OCI-LY3 (cell line): ENCODE results near the gene PFKFB3.

Source experiments
- H2AFZ ChIP-seq: fragments of 200-600, 300-600 bp; shearing (Covaris generic); 2 replicates; pipeline ENCODE4 v1.6.0; 2014; ENCODE audit warnings: antibody characterized with exemption, low read depth, low read length
- H3K27ac ChIP-seq: fragments of 200-600, 300-600 bp; sonication (generic); 2 replicates; pipeline ENCODE4 v1.5.1; 2014; ENCODE audit warnings: mild to moderate bottlenecking, low read length, moderate library complexity, mixed read lengths
- H3K27me3 ChIP-seq: fragments of 200-600, 300-600 bp; sonication (generic); 2 replicates; pipeline ENCODE4 v1.6.1; 2014; ENCODE audit warnings: low read depth, low read length, mixed read lengths
- H3K36me3 ChIP-seq: fragments of 200-600, 300-600 bp; sonication (generic); replicated peaks from 2 replicates; pipeline ENCODE3; 2014; ENCODE audit warnings: low read depth, low read length, mixed read lengths
- H3K4me1 ChIP-seq: fragments of 300-600, 200-600 bp; sonication (generic); 2 replicates; pipeline ENCODE4 v1.6.1; 2014; ENCODE audit warnings: low read length, mixed read lengths
- H3K4me2 ChIP-seq: fragments of 200-600, 300-600 bp; sonication (generic); 2 replicates; pipeline ENCODE4 v1.6.1; 2014; ENCODE audit warnings: low read length, mixed read lengths
- H3K4me3 ChIP-seq: fragments of 300-600, 200-600 bp; sonication (generic); 2 replicates; pipeline ENCODE4 v1.5.1; 2014; ENCODE audit warnings: antibody characterized with exemption, mild to moderate bottlenecking, low read length, moderate library complexity
- H3K79me2 ChIP-seq: fragments of 300-600, 200-600 bp; shearing (Covaris generic); 2 replicates; pipeline ENCODE4 v1.6.1; 2014; ENCODE audit warnings: mild to moderate bottlenecking, low read length, mixed read lengths
- H3K9ac ChIP-seq: fragments of 300-600, 200-600 bp; shearing (Covaris generic); 2 replicates; pipeline ENCODE4 v1.6.0; 2014; ENCODE audit warnings: mild to moderate bottlenecking, low read length, moderate library complexity
- H3K9me3 ChIP-seq: fragments of 200-600, 300-600 bp; shearing (Covaris generic); 2 replicates; pipeline ENCODE4 v1.6.1; 2014; ENCODE audit warnings: low read length, mixed read lengths; ENCODE audit not compliant: insufficient read depth
- H4K20me1 ChIP-seq: fragments of 200-600, 300-600 bp; sonication (generic); 2 replicates; pipeline ENCODE4 v1.6.1; 2016; ENCODE audit warnings: low read length, mixed read lengths; ENCODE audit not compliant: insufficient read depth
- EZH2phosphoT487 ChIP-seq: fragments of 200-600 bp; shearing (Covaris generic); IDR thresholded peaks from 2 replicates; pipeline ENCODE4 v1.6.1; 2018; ENCODE audit warnings: antibody characterized with exemption, mixed run types, low read depth
- TF ChIP-seq, protein P1 (sequence below): fragments of 200-600, 300-600 bp; sonication (generic); IDR thresholded peaks from 2 replicates; pipeline ENCODE4 v1.5.1; 2014; ENCODE audit warnings: antibody characterized with exemption, low read length, low read depth

The PFKFB3 gene

DNA sequence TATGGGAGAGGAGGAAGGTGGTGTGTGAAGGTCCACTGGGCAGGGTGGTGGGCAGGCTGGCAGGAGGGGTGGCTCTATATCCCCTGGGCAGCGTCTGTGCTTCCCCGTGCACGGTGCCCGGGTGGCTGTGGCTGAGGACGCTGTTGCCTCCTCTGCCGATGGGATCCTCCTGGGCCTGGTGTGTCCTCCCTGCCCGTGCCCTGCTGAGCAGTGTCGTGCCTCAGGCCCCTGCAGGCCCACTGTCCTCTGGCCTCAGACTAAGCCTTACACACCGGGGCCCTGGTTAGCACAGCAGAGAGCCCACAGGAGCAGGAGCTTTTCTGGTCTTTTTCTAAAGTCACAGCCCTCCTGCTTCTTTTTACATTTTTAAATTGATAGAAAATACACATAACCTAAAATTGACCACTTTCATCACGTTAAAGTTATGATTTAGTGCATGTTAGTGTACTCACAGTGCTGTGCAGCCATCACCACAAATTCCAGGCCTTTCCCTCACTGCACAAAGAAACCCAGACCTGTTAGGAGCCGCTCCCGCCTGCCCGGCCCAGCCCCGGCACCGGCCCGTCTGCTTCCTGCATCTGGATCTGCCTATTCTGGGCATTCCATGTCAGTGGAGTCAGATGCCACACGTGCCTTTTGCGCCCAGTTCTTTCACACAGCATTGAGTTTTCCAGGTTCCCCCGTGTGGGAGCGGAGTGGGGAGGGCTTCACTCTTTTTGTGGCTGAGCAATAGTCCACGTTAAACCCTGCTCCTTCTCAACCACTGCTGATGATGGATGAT is 19.4 kb downstream of the PFKFB3 start:
- Histone ChIP-seq H3K9ac (no peak overlapping the region), H3K36me3 (peaks cover 22% of the 10 kb centered on the region), H4K20me1 (no peaks in the 10 kb centered on the region), H3K79me2 (no peaks in the 10 kb centered on the region), H3K4me3 (no peak overlapping the region), H3K4me2 (no peak overlapping the region), H3K9me3 (no peaks in the 10 kb centered on the region), H3K27ac (no peak overlapping the region), H2AFZ (no peak overlapping the region), H3K27me3 (no peaks in the 10 kb centered on the region), H3K4me1 (no peaks in the 10 kb centered on the region)
- no peak for TF ChIP-seq EZH2phosphoT487
- TF ChIP-seq, protein P1, sequence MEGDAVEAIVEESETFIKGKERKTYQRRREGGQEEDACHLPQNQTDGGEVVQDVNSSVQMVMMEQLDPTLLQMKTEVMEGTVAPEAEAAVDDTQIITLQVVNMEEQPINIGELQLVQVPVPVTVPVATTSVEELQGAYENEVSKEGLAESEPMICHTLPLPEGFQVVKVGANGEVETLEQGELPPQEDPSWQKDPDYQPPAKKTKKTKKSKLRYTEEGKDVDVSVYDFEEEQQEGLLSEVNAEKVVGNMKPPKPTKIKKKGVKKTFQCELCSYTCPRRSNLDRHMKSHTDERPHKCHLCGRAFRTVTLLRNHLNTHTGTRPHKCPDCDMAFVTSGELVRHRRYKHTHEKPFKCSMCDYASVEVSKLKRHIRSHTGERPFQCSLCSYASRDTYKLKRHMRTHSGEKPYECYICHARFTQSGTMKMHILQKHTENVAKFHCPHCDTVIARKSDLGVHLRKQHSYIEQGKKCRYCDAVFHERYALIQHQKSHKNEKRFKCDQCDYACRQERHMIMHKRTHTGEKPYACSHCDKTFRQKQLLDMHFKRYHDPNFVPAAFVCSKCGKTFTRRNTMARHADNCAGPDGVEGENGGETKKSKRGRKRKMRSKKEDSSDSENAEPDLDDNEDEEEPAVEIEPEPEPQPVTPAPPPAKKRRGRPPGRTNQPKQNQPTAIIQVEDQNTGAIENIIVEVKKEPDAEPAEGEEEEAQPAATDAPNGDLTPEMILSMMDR = no peak

- H3K4me2 ChIP-seq = no peak overlapping the region
- no peak overlapping the region for H2AFZ ChIP-seq
- no peaks in the 10 kb centered on the region for H3K4me1 ChIP-seq
- no peak overlapping the region for H3K27ac ChIP-seq
- no peaks in the 10 kb centered on the region for H3K9me3 ChIP-seq
- H3K36me3 ChIP-seq = peaks cover 17% of the 10 kb centered on the region
- no peaks in the 10 kb centered on the region for H3K27me3 ChIP-seq
- no peaks in the 10 kb centered on the region for H3K79me2 ChIP-seq
- H3K4me3 ChIP-seq = no peak overlapping the region
- TF ChIP-seq, protein P1 = no peak
- no peak for TF ChIP-seq EZH2phosphoT487
- no peak overlapping the region for H3K9ac ChIP-seq
- no peaks in the 10 kb centered on the region for H4K20me1 ChIP-seq
Measured at GRCh38 chr10:6222755-6223154, 20.0 kb downstream of the PFKFB3 start.

DNA sequence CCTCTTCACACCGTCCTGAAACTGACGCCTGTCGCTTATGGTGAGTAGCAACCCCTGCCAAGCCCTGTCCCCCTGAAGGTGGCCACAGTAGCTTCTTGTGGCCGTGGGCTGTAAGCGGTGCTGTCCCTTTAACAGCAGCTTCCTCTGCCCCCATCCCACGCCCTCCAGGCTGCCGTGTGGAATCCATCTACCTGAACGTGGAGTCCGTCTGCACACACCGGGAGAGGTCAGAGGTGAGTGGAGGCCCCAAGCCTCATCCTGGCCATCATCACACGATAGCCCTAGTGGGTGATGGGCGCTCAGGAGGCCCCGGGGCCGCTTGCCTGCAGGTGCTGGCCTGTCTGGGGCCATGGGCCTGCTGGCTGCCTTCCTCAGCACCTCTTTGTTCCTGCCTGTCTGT is 21.2 kb downstream of the PFKFB3 start:
- Histone ChIP-seq H3K4me2 (no peak overlapping the region), H3K27ac (no peak overlapping the region), H2AFZ (no peak overlapping the region), H3K79me2 (no peaks in the 10 kb centered on the region), H3K36me3 (peaks cover 16% of the 10 kb centered on the region), H3K4me1 (no peaks in the 10 kb centered on the region), H3K9ac (no peak overlapping the region), H4K20me1 (no peaks in the 10 kb centered on the region), H3K9me3 (no peaks in the 10 kb centered on the region), H3K4me3 (no peak overlapping the region), H3K27me3 (no peaks in the 10 kb centered on the region)
- no peak for TF ChIP-seq EZH2phosphoT487
- TF ChIP-seq, protein P1 = no peak

GRCh38 chr10:6224781-6225180 is 22.0 kb downstream of the PFKFB3 start:
- H2AFZ ChIP-seq = no peak overlapping the region
- H3K4me1 ChIP-seq = no peaks in the 10 kb centered on the region
- no peak overlapping the region for H3K27ac ChIP-seq
- no peaks in the 10 kb centered on the region for H3K79me2 ChIP-seq
- no peak overlapping the region for H3K9ac ChIP-seq
- H3K27me3 ChIP-seq = no peaks in the 10 kb centered on the region
- H3K36me3 ChIP-seq = peaks cover 20% of the 10 kb centered on the region
- no peak overlapping the region for H3K4me3 ChIP-seq
- H4K20me1 ChIP-seq = no peaks in the 10 kb centered on the region
- TF ChIP-seq EZH2phosphoT487 = no peak
- TF ChIP-seq, protein P1 = no peak
- H3K4me2 ChIP-seq = no peak overlapping the region
- H3K9me3 ChIP-seq = no peaks in the 10 kb centered on the region
